ENCODE measurements around the gene DNA2.
"Not testable (repeated sequence)": the region's sequence is repeated elsewhere in the genome, so short reads cannot be mapped to it uniquely, and the experiment has no call there.

DNA sequence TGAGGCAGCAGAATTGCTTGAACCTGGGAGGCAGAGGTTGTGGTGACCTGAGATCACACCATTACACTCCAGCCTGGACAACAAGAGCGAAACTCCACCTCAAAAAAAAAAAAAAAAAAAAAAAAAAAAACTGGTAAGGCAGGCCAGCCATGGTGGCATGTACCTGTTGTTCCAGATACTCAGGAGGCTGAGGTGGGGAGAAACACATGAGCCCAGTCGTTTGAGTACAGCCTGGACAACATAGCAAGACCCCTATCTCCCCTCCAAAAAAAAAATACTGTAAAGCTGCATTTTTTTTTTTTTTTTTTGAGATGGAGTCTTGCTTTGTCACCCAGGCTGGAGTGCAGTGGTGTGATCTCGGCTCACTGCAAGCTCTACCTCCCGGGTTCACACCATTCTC is 7.0 kb downstream of the DNA2 start:
- TF ChIP-seq EP300 (IDR thresholded peaks at IDR 0.05; ENCODE audit: low read depth); CTCF (IDR thresholded peaks at IDR 0.05); POLR2AphosphoS5 (IDR thresholded peaks at IDR 0.05); POLR2A (IDR thresholded peaks at IDR 0.05): not testable (repeated sequence)

Data from transverse colon (tissue), 4 donors.